GM19035 (cell line): ENCODE results near the gene MRPL40.
"Not testable (repeated sequence)": the region's sequence is repeated elsewhere in the genome, so short reads cannot be mapped to it uniquely, and the experiment has no call there.

Experiments
- ATAC-seq: cut with Tn5 transposase; IDR thresholded peaks from one replicate; pipeline ENCODE4 v1.9.1; 2021; ENCODE audit not compliant: unreplicated experiment

Gene MRPL40

GRCh38 chr22:19406846-19407245 is 25.5 kb upstream of the MRPL40 start:
- ATAC-seq = no peak

GRCh38 chr22:19407649-19408606 is 24.4 kb upstream of the MRPL40 start:
- no peak for ATAC-seq

GRCh38 chr22:19410941-19411689 is 21.2 kb upstream of the MRPL40 start:
- no peak for ATAC-seq

- no peak for ATAC-seq
These were observed 20.7 kb upstream of the MRPL40 start for GRCh38 chr22:19411690-19412045.

- no peak for ATAC-seq
These were observed 19.9 kb upstream of the MRPL40 start for GRCh38 chr22:19412478-19412877.

- no peak for ATAC-seq
These were observed 19.4 kb upstream of the MRPL40 start for GRCh38 chr22:19412923-19413322.

- no peak for ATAC-seq
These were observed 13.3 kb upstream of the MRPL40 start for GRCh38 chr22:19419086-19419463.

GRCh38 chr22:19419464-19420178 is 12.7 kb upstream of the MRPL40 start:
- ATAC-seq = no peak

- ATAC-seq = no peak
These were observed 12.0 kb upstream of the MRPL40 start for GRCh38 chr22:19420321-19420720.

GRCh38 chr22:19422440-19423301 is 9.7 kb upstream of the MRPL40 start:
- ATAC-seq = no peak

GRCh38 chr22:19424186-19424500 is 8.2 kb upstream of the MRPL40 start:
- no peak for ATAC-seq

GRCh38 chr22:19429950-19430889 is 2.1 kb upstream of the MRPL40 start:
- ATAC-seq = no peak

- ATAC-seq = peak; percentile 7
These were observed 1.3 kb upstream of the MRPL40 start for GRCh38 chr22:19430890-19431541.

GRCh38 chr22:19431649-19432132 is 654 bp upstream of the MRPL40 start, which contains the start of gene HIRA:
Gene HIRA, minus strand, starts transcription at chr22:19431733. Its CDS starts 257 bp downstream, at chr22:19431476.
- peak; percentile 58 for ATAC-seq

- ATAC-seq = no peak
These were observed 2.1 kb downstream of the MRPL40 start for GRCh38 chr22:19434401-19434800.

- ATAC-seq = no peak
These were observed 2.7 kb downstream of the MRPL40 start for GRCh38 chr22:19434829-19435580.

GRCh38 chr22:19436444-19437161 is 4.3 kb downstream of the MRPL40 start:
- not testable (repeated sequence) for ATAC-seq
